H9 (cell line): Measurements from ENCODE around the gene CCDC157. TPM values are rescaled to one million over a fixed set of nuclear protein-coding genes. Genes with fewer than 3 reads are reported as not detected.

Experiments used
- DNase-seq: peaks from one replicate; pipeline ENCODE4 v3.0.0-alpha.2; 2017
- H2AFZ ChIP-seq: one replicate; pipeline ENCODE4 v1.6.1; 2013; ENCODE audit warnings: mild to moderate bottlenecking, low read length, control low read depth, moderate library complexity
- H2AK5ac ChIP-seq: 2 replicates; pipeline ENCODE4 v1.6.1; 2013; ENCODE audit warnings: low read length, control low read depth, mixed read lengths; ENCODE audit not compliant: insufficient read length
- H2BK120ac ChIP-seq: one replicate; pipeline ENCODE4 v1.6.1; 2013; ENCODE audit warnings: low read depth, mild to moderate bottlenecking, low read length, control low read depth, inconsistent platforms; ENCODE audit not compliant: poor library complexity, severe bottlenecking
- H2BK12ac ChIP-seq: 2 replicates; pipeline ENCODE4 v1.6.1; 2013; ENCODE audit warnings: low read length, control low read depth, mixed read lengths, low read depth; ENCODE audit not compliant: insufficient read length
- H2BK15ac ChIP-seq: 2 replicates; pipeline ENCODE4 v1.6.1; 2013; ENCODE audit warnings: low read depth, low read length, control low read depth
- H2BK20ac ChIP-seq: one replicate; pipeline ENCODE4 v1.6.1; 2013; ENCODE audit warnings: low read depth, mild to moderate bottlenecking, low read length, control low read depth, inconsistent platforms; ENCODE audit not compliant: poor library complexity, severe bottlenecking
- H2BK5ac ChIP-seq: 2 replicates; pipeline ENCODE4 v1.6.1; 2013; ENCODE audit warnings: low read length, control low read depth, mixed read lengths; ENCODE audit not compliant: insufficient read length
- H3K14ac ChIP-seq: 2 replicates; pipeline ENCODE4 v1.6.1; 2013; ENCODE audit warnings: low read length, control low read depth; ENCODE audit not compliant: insufficient read depth
- H3K18ac ChIP-seq: 2 replicates; pipeline ENCODE4 v1.6.1; 2013; ENCODE audit warnings: low read depth, mild to moderate bottlenecking, mixed read lengths, low read length, control low read depth; ENCODE audit not compliant: insufficient read length
- H3K23ac ChIP-seq: 2 replicates; pipeline ENCODE4 v1.6.1; 2013; ENCODE audit warnings: low read length, control low read depth, mixed read lengths, low read depth; ENCODE audit not compliant: insufficient read length
- H3K23me2 ChIP-seq: 2 replicates; pipeline ENCODE4 v1.6.1; 2013; ENCODE audit warnings: low read depth, mild to moderate bottlenecking, mixed read lengths, low read length, control low read depth; ENCODE audit not compliant: insufficient read length, poor library complexity, severe bottlenecking
- H3K27ac ChIP-seq: 2 replicates; pipeline ENCODE4 v1.5.1; 2013; ENCODE audit warnings: low read length, control low read depth, mixed read lengths, low read depth; ENCODE audit not compliant: insufficient read length
- H3K27me3 ChIP-seq: 2 replicates; pipeline ENCODE4 v1.6.1; 2013; ENCODE audit warnings: low read length, control low read depth, inconsistent platforms; ENCODE audit not compliant: insufficient read depth
- H3K4ac ChIP-seq: 2 replicates; pipeline ENCODE4 v1.6.1; 2013; ENCODE audit warnings: low read depth, mild to moderate bottlenecking, control low read depth, inconsistent platforms, low read length, moderate library complexity
- H3K4me1 ChIP-seq: 2 replicates; pipeline ENCODE4 v1.6.1; 2013; ENCODE audit warnings: low read length, control low read depth, inconsistent platforms; ENCODE audit not compliant: insufficient read depth
- H3K4me2 ChIP-seq: 2 replicates; pipeline ENCODE4 v1.6.1; 2013; ENCODE audit warnings: low read length, control low read depth, mixed read lengths; ENCODE audit not compliant: insufficient read length, insufficient read depth
- H3K56ac ChIP-seq: 2 replicates; pipeline ENCODE4 v1.6.1; 2013; ENCODE audit warnings: low read depth, mild to moderate bottlenecking, mixed read lengths, low read length, control low read depth; ENCODE audit not compliant: insufficient read length
- H3K79me1 ChIP-seq: 2 replicates; pipeline ENCODE4 v1.6.1; 2013; ENCODE audit warnings: low read depth, mild to moderate bottlenecking, moderate library complexity, low read length, control low read depth, inconsistent platforms; ENCODE audit not compliant: insufficient read depth, poor library complexity, severe bottlenecking
- H3K79me2 ChIP-seq: 2 replicates; pipeline ENCODE4 v1.6.1; 2013; ENCODE audit warnings: low read length, control low read depth, inconsistent platforms; ENCODE audit not compliant: insufficient read depth
- H3K9ac ChIP-seq: 2 replicates; pipeline ENCODE4 v1.6.1; 2013; ENCODE audit warnings: low read length, control low read depth, mixed read lengths; ENCODE audit not compliant: insufficient read length; ENCODE audit errors: extremely low read depth
- H3K9me3 ChIP-seq: one replicate; pipeline ENCODE4 v1.6.1; 2013; ENCODE audit warnings: low read depth, low read length, inconsistent platforms; ENCODE audit not compliant: control insufficient read depth
- H3T11ph ChIP-seq: one replicate; pipeline ENCODE4 v1.6.1; 2013; ENCODE audit warnings: mild to moderate bottlenecking, low read length, control low read depth, inconsistent platforms
- H4K20me1 ChIP-seq: one replicate; pipeline ENCODE4 v1.6.1; 2013; ENCODE audit not compliant: control insufficient read depth, insufficient read length, insufficient read depth
- H4K5ac ChIP-seq: 2 replicates; pipeline ENCODE4 v1.6.1; 2013; ENCODE audit warnings: low read depth, mild to moderate bottlenecking, mixed read lengths, low read length, control low read depth; ENCODE audit not compliant: insufficient read length
- H4K8ac ChIP-seq: replicated peaks from 2 replicates; pipeline ENCODE4 v1.6.1; 2013; ENCODE audit warnings: low read length, control low read depth, mixed read lengths, low read depth; ENCODE audit not compliant: insufficient read length
- H4K91ac ChIP-seq: 2 replicates; pipeline ENCODE4 v1.6.1; 2013; ENCODE audit warnings: low read depth, mild to moderate bottlenecking, moderate library complexity, mixed read lengths, low read length, control low read depth; ENCODE audit not compliant: insufficient read length
- H3K27ac Mint-ChIP-seq, 3 experiments: 2 replicates in 2 of 3; 3 replicates in 1 of 3; pipeline ENCODE4 v1.8.0; 2020 to 2021; ENCODE audit warnings: mixed read lengths in 3 of 3, mild to moderate bottlenecking in 1 of 3, moderate library complexity in 1 of 3
- H3K27me3 Mint-ChIP-seq: 2 replicates; pipeline ENCODE4 v1.8.0; 2021; ENCODE audit warnings: low read depth, mild to moderate bottlenecking, moderate library complexity, mixed read lengths
- H3K36me3 Mint-ChIP-seq, 3 experiments: 2 replicates in 2 of 3; 3 replicates in 1 of 3; pipeline ENCODE4 v1.8.0; 2020 to 2021; ENCODE audit warnings: low read depth in 3 of 3, mixed read lengths in 3 of 3; ENCODE audit not compliant: insufficient read depth in 1 of 3
- H3K4me1 Mint-ChIP-seq, 2 experiments: 2 replicates each; pipeline ENCODE4 v1.8.0; 2020; ENCODE audit warnings: mixed read lengths in 2 of 2
- H3K4me3 Mint-ChIP-seq, 2 experiments: 2 replicates in 1 of 2; 3 replicates in 1 of 2; pipeline ENCODE4 v1.8.0; 2020 to 2021; ENCODE audit warnings: mild to moderate bottlenecking in 2 of 2, mixed read lengths in 2 of 2, moderate library complexity in 1 of 2
- H3K9me3 Mint-ChIP-seq, 2 experiments: 2 replicates in 1 of 2; 3 replicates in 1 of 2; pipeline ENCODE4 v1.8.0; 2020; ENCODE audit warnings: mild to moderate bottlenecking in 2 of 2, mixed read lengths in 2 of 2, moderate library complexity in 1 of 2
- WGBS: extraction: QIAGEN DNeasy Blood & Tissue Kit; methylation state at CpG from one replicate; pipeline ENCODE4 v1.1.7; 2013; ENCODE audit warnings: missing lambda C conversion rate, low lambda C conversion rate, mixed read lengths; ENCODE audit not compliant: insufficient read length; ENCODE audit errors: extremely low coverage; 5-methylcytosine and 5-hydroxymethylcytosine counted together
- total RNA-seq: library from RNA; stranded (reverse); gene quantifications from 2 replicates; pipeline ENCODE4 v1.2.1, GENCODE V29; 2021
- TF ChIP-seq, protein P1 (sequence below): fragments of 200-600 bp; sonication (generic); conservative IDR thresholded peaks from 3 replicates; pipeline ENCODE4 v1.8.0; 2021; ENCODE audit warnings: antibody characterized with exemption, mild to moderate bottlenecking

The CCDC157 gene
- total RNA-seq, 1 experiment from 2014 or later: 4.3 TPM

GRCh38 chr22:30371321-30371720 lies 14.5 kb downstream of the CCDC157 start:
- Histone ChIP-seq H4K5ac (no peak overlapping the region), H3K18ac (no peak overlapping the region), H3K9ac (no peak overlapping the region), H3K4me1 (no peaks in the 10 kb centered on the region), H2BK20ac (no peak overlapping the region), H2AFZ (no peak overlapping the region), H3K79me1 (no peaks in the 10 kb centered on the region), H2BK15ac (no peak overlapping the region), H3K4me2 (no peak overlapping the region), H2AK5ac (no peak overlapping the region), H3K14ac (no peak overlapping the region), H2BK5ac (no peak overlapping the region), H4K20me1 (no peaks in the 10 kb centered on the region), H3T11ph (no peak overlapping the region), H3K4ac (no peak overlapping the region), H3K9me3 (no peaks in the 10 kb centered on the region), H4K91ac (no peak overlapping the region), H2BK120ac (no peak overlapping the region), H3K27me3 (no peaks in the 10 kb centered on the region), H3K27ac (no peak overlapping the region), H4K8ac (no peak overlapping the region), H3K56ac (no peak overlapping the region), H3K23me2 (no peaks in the 10 kb centered on the region), H2BK12ac (no peak overlapping the region), H3K23ac (no peak overlapping the region), H3K79me2 (no peaks in the 10 kb centered on the region)
- no peak for DNase-seq
- TF ChIP-seq, protein P1, sequence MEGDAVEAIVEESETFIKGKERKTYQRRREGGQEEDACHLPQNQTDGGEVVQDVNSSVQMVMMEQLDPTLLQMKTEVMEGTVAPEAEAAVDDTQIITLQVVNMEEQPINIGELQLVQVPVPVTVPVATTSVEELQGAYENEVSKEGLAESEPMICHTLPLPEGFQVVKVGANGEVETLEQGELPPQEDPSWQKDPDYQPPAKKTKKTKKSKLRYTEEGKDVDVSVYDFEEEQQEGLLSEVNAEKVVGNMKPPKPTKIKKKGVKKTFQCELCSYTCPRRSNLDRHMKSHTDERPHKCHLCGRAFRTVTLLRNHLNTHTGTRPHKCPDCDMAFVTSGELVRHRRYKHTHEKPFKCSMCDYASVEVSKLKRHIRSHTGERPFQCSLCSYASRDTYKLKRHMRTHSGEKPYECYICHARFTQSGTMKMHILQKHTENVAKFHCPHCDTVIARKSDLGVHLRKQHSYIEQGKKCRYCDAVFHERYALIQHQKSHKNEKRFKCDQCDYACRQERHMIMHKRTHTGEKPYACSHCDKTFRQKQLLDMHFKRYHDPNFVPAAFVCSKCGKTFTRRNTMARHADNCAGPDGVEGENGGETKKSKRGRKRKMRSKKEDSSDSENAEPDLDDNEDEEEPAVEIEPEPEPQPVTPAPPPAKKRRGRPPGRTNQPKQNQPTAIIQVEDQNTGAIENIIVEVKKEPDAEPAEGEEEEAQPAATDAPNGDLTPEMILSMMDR: no peak
- Mint-ChIP-seq H3K4me3 (no peak overlapping the region), H3K9me3 (no peaks in the 10 kb centered on the region), H3K36me3 (peaks cover 3 to 9% (median 7%) of the 10 kb centered on the region in 3 experiments; a peak in 4 of 7 replicates), H3K27me3 (no peaks in the 10 kb centered on the region; the same call in none of the 2 replicates), H3K27ac (no peak overlapping the region), H3K4me1 (peaks cover 6% of the 10 kb centered on the region in 2 experiments; a peak in 1 of 4 replicates)
- WGBS: no CpG with 5 or more reads among the region's 9 CpGs
